ENCODE measurements around the gene UNC5A.
"Not testable (repeated sequence)": the region's sequence is repeated elsewhere in the genome, so short reads cannot be mapped to it uniquely, and the experiment has no call there.

UNC5A gene

DNA sequence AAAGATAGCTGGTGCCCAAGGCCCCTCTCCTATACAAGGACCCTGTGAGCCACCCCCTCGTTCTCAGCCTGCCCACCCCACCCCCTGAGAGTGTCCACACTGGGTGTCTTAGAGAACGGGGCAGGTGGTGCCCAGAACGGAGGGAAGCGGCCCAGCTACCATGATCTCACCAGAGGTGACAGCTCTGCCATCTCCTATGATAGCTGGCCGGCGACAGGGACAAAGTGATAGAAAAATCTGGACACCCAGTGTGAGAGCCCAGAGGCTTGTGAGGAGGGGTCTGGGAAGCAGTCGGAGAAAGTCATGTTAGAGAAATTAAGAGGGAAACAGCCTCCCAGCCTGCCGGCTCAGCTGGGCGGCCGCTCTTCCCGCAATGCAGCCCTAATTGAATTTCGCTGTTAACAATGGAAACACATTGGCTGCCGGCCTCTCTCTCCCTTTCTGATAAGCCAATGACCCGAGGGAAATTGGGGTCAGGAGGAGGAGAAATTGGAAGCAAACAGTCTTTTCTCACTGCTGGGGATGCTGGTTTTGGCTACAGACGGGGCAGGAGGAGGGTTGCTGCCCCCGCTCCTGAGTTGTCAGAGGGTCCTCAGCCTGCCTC is 56.5 kb downstream of the UNC5A start:
- DNase-seq: no peak

GRCh38 chr5:176868126-176868525 is 57.8 kb downstream of the UNC5A start:
- no peak for DNase-seq

DNA sequence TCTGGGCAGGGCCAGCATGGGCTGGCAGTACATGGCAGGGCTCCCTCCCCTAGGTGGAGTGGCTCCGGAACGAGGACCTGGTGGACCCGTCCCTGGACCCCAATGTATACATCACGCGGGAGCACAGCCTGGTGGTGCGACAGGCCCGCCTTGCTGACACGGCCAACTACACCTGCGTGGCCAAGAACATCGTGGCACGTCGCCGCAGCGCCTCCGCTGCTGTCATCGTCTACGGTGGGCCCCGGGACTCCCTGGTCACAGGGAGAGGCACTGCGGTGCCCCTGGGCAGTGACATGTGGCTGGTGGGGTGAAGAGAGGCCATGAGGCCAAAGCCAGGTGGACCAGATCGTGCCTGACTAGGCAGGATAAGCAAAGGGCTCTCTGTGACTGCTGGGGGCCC is 58.4 kb downstream of the UNC5A start:
- no peak for DNase-seq

DNA sequence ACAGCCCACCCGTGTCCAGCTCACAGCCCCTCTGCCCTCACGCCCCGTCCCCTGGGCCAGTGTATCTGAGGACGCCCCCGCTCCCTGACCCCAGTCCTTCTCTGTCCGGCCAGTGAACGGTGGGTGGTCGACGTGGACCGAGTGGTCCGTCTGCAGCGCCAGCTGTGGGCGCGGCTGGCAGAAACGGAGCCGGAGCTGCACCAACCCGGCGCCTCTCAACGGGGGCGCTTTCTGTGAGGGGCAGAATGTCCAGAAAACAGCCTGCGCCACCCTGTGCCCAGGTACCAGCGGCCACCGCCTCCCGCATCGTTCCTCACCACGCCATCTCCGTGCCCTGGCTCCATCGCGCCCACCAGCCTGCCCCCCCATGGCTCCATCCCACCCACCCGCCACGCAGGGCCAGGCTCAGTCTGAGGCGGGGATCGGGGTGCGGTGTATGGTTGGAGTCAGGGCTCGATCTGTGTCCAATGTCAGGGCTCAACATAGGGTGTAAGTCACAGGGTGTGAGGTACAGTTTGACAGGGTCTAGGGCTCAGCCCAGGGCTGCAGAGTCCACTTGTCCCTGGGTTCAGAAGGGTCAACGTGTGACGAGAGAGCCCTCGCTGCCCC is 59.2 kb downstream of the UNC5A start:
- no peak for DNase-seq

DNA sequence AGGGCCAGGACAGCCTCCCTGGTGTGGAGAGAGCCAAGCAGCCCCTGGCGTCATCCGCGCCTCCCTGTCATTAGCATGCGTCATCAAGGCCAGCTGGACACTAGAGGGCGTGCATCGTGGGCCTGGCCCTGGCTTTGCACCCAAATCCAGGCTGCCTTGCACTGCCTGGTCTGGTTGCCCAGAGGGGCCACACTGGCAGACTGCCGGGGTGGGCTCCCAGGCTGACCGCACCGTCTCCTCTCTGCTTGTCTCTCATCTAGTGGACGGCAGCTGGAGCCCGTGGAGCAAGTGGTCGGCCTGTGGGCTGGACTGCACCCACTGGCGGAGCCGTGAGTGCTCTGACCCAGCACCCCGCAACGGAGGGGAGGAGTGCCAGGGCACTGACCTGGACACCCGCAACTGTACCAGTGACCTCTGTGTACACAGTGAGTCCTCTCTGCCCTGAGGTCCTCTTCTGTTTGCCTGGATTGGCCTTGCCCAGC is 59.8 kb downstream of the UNC5A start:
- DNase-seq: no peak

- DNase-seq: not testable (repeated sequence)
Measured at GRCh38 chr5:176870644-176871043, 60.3 kb downstream of the UNC5A start.

DNA sequence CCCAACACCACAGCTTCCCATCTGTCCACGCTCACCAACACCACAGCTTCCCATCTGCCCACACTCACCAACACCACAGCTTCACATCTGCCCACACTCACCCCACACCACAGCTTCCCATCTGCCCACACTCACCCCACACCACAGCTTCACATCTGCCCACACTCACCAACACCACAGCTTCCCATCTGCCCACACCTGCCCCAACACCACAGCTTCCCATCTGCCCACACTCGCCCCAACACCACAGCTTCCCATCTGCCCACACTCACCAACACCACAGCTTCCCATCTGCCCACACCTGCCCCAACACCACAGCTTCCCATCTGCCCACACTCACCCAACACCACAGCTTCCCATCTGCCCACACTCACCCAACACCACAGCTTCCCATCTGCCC is 62.2 kb downstream of the UNC5A start:
- not testable (repeated sequence) for DNase-seq

DNA sequence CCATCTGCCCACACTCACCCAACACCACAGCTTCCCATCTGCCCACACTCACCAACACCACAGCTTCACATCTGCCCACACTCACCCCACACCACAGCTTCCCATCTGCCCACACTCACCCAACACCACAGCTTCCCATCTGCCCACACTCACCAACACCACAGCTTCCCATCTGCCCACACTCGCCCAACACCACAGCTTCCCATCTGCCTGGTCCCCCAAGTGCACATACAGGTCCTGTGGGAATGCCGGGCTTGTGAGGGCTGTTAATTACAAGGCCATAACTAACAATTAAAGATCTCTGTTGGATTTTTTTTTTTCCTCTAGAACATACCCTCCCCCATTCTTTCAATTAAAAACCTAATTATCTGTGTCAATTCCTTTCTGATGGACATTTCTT is 62.7 kb downstream of the UNC5A start:
- not testable (repeated sequence) for DNase-seq

- no peak for DNase-seq
Measured at GRCh38 chr5:176873541-176874172, 63.3 kb downstream of the UNC5A start.

DNA sequence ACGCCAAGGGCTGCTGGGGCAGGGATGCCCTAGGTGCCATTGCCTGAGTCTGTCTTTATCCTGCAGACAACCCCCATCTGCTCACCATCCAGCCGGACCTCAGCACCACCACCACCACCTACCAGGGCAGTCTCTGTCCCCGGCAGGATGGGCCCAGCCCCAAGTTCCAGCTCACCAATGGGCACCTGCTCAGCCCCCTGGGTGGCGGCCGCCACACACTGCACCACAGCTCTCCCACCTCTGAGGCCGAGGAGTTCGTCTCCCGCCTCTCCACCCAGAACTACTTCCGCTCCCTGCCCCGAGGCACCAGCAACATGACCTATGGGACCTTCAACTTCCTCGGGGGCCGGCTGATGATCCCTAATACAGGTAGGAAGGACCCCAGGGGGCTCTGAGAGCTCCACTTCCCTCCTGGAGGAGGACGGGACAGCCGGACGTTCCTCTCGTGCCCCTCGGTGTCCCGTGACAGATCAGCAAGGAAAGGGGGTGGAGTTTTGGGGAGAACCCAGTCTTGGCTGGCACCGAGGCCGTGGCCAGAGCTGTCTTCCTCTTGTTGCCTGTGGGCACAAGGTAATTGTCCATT is 63.9 kb downstream of the UNC5A start:
- DNase-seq: no peak

DNA sequence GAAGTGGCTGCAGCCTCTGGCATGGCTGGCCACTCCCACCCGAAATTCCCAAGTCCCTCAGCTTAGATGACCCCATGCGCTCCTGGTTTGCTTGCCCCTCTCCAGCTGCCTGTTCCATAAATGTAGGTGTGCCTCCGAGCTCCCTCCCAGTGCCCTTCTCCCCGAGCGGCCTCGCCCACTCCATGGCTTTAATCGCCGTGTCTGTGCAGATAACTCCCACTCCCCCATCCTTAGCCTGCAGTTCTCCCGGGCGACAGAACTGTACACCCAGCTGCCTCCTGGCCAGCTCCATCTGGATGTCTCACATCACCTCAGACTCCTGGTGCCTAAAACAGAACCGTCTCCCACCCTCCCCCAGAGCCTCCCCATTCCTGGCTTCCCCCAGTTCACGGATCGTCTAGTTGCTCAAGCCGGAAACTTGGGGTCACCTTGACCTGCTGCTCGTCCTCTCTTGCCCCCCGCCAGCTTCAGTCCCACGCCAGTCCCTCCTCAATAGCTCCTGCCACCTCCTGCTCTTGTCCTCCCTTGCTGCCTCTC is 64.7 kb downstream of the UNC5A start:
- no peak for DNase-seq

DNA sequence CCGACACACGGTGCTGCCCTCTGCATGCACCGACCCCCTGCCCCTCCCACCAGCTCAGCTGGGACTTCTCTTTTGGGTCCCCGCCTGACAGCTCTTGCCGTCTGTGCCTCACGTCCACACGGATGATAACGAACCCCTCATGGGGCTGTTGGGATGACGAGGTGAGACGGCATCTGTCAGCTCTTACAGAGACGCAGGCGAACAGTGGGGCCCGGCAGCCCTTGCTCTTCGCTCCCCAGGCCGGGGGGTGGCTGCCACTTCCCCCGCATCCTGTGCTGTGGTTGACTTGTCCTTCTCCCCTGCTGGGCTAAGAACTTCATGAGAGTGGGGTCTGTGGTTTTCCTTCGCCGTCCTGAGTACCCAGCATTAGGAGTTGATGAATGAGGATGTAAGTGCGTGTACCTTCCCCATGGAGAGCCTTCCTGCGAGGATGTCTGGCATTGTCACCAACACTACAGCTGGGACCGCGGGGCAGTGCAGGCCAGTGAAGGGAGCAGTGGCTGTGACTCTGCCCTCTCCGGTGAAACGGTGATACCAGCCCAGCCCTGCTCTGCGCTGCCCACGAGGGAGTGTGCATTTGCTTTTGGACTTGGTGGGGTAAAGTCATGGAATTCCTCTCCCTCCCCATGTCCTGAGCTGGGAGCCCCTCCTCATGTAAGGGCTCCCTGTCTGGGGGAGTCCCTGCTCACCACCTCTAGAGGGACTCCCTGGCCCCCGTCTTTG is 65.6 kb downstream of the UNC5A start:
- DNase-seq: no peak

- DNase-seq: no peak
Measured at GRCh38 chr5:176876506-176877431, 66.4 kb downstream of the UNC5A start.

- no peak for DNase-seq
Measured at GRCh38 chr5:176877793-176878331, 67.5 kb downstream of the UNC5A start.

GRCh38 chr5:176878463-176878862 is 68.1 kb downstream of the UNC5A start:
- no peak for DNase-seq

DNA sequence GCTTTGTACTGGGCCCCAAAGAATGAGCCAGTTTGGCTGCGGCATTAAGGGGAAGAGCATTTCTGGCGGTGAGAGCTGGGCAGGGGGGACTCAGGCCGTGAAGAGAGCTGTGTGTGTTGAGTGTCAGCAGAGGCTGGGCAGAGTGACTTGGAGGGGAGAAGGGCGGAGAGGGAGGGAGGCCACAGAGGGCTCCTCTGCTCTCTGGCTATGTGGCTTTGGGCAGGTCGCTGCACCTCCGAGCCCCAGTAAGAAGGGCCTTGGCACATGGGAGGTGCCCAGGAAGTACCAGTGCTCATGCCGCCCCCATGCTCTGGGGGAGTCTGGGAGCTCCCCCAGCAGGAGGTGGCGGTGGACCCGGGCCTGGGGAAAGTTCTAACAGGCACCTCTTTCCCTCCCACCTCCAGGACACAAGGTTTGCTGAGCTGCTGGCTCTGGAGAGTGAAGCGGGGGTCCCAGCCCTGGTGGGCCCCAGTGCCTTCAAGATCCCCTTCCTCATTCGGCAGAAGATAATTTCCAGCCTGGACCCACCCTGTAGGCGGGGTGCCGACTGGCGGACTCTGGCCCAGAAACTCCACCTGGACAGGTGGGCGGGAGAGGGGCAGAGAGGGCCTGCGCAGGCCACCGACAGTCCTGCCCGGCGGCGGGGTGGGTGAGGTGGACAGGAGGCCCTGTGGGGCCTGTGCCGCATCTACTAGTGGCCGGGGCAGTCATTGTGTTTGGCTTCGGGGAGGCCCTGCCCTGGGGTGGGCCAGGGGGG is 68.7 kb downstream of the UNC5A start:
- no peak for DNase-seq

DNA sequence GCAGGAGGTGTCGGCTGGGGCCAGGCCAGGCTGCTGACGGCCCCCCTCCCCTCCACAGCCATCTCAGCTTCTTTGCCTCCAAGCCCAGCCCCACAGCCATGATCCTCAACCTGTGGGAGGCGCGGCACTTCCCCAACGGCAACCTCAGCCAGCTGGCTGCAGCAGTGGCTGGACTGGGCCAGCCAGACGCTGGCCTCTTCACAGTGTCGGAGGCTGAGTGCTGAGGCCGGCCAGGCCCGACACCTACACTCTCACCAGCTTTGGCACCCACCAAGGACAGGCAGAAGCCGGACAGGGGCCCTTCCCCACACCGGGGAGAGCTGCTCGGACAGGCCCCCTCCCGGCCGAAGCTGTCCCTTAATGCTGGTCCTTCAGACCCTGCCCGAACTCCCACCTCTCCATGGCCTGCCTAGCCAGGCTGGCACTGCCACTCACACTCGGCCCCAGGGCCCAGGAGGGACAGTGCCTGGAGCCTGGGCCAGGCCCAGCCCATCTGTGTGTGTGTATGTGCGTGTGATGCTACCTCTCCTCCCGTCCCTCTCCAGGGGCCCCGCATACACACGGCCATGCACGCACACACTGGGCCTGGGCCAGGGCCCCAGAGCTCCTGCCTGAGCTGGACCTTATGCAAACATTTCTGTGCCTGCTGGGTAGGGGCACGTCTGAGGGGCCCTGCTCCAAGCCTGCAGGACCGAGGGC is 69.5 kb downstream of the UNC5A start:
- no peak for DNase-seq

DNA sequence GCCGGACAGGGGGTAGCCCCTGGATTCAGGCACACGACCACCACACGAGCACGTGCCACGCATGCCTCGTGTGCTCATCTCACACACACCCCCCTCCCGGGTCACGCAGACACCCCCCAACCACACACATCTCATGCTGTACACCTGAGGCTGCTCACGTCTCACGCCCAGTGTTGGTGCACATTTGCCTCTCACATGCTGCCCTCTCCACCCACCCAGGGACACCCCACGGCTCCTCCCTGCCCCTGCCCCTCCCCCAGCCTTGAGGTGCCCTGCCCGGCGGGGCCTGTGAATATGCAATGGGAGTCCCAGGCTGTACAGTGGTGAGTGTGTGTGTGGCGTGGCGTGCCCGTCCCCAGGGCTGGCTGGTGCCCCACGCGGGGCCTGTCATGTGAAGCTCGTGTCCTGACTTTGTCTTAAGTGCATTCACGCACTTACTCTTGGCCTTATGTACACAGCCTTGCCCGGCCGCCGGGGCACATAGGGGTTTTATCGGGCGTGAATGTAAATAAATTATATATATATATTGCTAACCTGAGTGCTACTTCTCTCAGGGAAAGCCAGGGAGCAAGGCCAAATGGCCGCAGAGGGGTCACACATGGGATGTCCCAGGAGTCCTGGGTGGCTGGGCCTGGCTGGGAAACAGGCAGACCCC is 70.1 kb downstream of the UNC5A start:
- no peak for DNase-seq

DNA sequence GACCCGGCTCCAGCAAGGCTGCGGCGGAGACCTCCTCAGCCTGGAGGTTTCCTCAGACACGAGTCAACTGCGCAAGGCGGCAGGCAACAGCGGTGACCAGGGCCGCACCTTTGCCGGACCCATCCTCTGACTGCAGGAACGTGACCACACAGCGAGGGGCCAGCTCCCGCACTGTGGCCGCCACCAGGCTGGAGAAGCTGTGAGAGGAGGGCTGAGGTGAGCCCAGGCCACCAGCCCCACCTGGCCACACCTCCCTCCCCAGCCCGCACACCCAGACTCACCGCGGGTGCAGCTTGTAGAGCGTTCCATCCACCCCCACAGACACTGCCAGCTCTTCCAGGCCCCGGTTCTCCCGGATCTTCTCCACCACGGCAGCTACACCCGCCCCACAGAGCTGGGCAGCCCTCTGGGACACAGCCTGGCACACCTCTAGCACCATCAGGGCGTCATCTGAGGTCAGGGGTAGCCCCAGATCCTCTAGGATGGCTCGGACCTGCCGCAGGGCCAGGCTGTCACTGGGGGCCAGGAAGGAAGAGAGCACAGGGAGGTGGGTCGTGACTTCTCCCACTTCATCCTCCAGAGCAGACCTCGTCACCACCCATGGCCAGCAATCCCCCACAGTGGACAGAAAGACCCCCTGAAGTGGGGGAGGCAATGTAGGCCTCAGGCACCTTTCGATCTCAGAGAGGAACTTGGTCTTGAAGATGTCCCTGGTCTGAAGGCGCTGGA is 70.8 kb downstream of the UNC5A start:
- DNase-seq: no peak

Measured in NCI-H774 (cell line).